OCI-LY7 (cell line): ENCODE results near the gene ADARB2. TPM values are rescaled to one million over a fixed set of nuclear protein-coding genes. Genes with fewer than 3 reads are reported as not detected.

Experiments
- BruUV-seq: library from RNA; stranded (reverse); fragments of 400-500 nt; replicated peaks from 2 replicates; lab custom pipeline; 2021; lab: Mats Ljungman, UMichigan
- CTCF ChIA-PET: fragments of 300-600 bp; sonication (Branson Sonifier 250); formaldehyde crosslinking; loops from one replicate; lab custom pipeline; 2022; ENCODE audit warnings: antibody characterized with exemption; ENCODE audit not compliant: unreplicated experiment; lab: Charles Lee
- POLR2A ChIA-PET: fragments of 300-600 bp; sonication (Branson Sonifier 250); formaldehyde crosslinking; loops from one replicate; lab custom pipeline; 2022; ENCODE audit warnings: antibody characterized with exemption; lab: Charles Lee
- DNase-seq: peaks from one replicate; pipeline ENCODE4 v3.0.0-alpha.2; 2015; ENCODE audit warnings: low spot score
- H2AFZ ChIP-seq: fragments of 200-600 bp; sonication (generic), shearing (Covaris generic); 2 replicates; pipeline ENCODE4 v1.6.1; 2014; ENCODE audit warnings: mild to moderate bottlenecking, antibody characterized with exemption, low read length, moderate library complexity
- H3K27ac ChIP-seq: fragments of 200-600 bp; sonication (generic); 2 replicates; pipeline ENCODE4 v1.5.1; 2014; ENCODE audit warnings: mixed run types, low read depth, mild to moderate bottlenecking, moderate library complexity, low read length, inconsistent platforms; ENCODE audit not compliant: poor library complexity, severe bottlenecking
- H3K36me3 ChIP-seq: fragments of 200-600 bp; sonication (generic); 2 replicates; pipeline ENCODE4 v1.6.1; 2014; ENCODE audit warnings: mild to moderate bottlenecking, antibody characterized with exemption, low read length, moderate library complexity, mixed read lengths; ENCODE audit not compliant: insufficient read depth
- H3K4me1 ChIP-seq: fragments of 200-600 bp; sonication (generic); 2 replicates; pipeline ENCODE4 v1.5.1; 2014; ENCODE audit warnings: mild to moderate bottlenecking, low read length; ENCODE audit not compliant: insufficient read depth, poor library complexity, severe bottlenecking
- H3K4me2 ChIP-seq: fragments of 200-600 bp; sonication (generic); 2 replicates; pipeline ENCODE4 v1.6.1; 2014; ENCODE audit warnings: mild to moderate bottlenecking, low read length
- H3K4me3 ChIP-seq: fragments of 200-600 bp; sonication (generic); 2 replicates; pipeline ENCODE4 v1.5.1; 2014; ENCODE audit warnings: mild to moderate bottlenecking, low read depth, low read length; ENCODE audit not compliant: poor library complexity, severe bottlenecking
- H3K79me2 ChIP-seq: fragments of 200-600 bp; sonication (generic); 2 replicates; pipeline ENCODE4 v1.6.1; 2016; ENCODE audit warnings: low read depth, mild to moderate bottlenecking, low read length, moderate library complexity, mixed read lengths; ENCODE audit not compliant: insufficient read depth
- H3K9me2 ChIP-seq: fragments of 200-600 bp; sonication (generic); 2 replicates; pipeline ENCODE4 v1.6.1; 2016; ENCODE audit warnings: mild to moderate bottlenecking, low read length, mixed read lengths; ENCODE audit not compliant: insufficient read depth
- H3K9me3 ChIP-seq: fragments of 200-600 bp; sonication (generic); 2 replicates; pipeline ENCODE4 v1.6.1; 2014; ENCODE audit warnings: mild to moderate bottlenecking, mixed run types, low read length, mixed read lengths
- H4K20me1 ChIP-seq: fragments of 200-600 bp; sonication (generic); 2 replicates; pipeline ENCODE4 v1.6.1; 2014; ENCODE audit warnings: mild to moderate bottlenecking, antibody characterized with exemption, low read length, moderate library complexity, mixed read lengths; ENCODE audit not compliant: insufficient read depth
- EZH2phosphoT487 ChIP-seq: fragments of 200-600 bp; sonication (generic); IDR thresholded peaks from 2 replicates; pipeline ENCODE4 v1.6.1; 2018; ENCODE audit warnings: low read depth, borderline replicate concordance, mild to moderate bottlenecking, mixed run types, antibody characterized with exemption, low read length, moderate library complexity, mixed read lengths
- intact Hi-C: fragments of 100-400 bp; cut with micrococcal nuclease; formaldehyde crosslinking; loops from one replicate; pipeline ENCODE4 v1.10.0; 2022; ENCODE audit not compliant: unreplicated experiment
- total RNA-seq, 2 experiments: library from RNA; depleted of rRNA in 1 of 2; stranded (reverse); fragments of >200 nt in 1 of 2; shearing (Covaris generic) in 1 of 2; gene quantifications; 2 replicates each; pipeline ENCODE4 v1.2.3, GENCODE V29; 2014 to 2022
- TF ChIP-seq, protein P1 (sequence below): fragments of 200-600 bp; sonication (generic); conservative IDR thresholded peaks from 2 replicates; pipeline ENCODE4 v1.5.1; 2014; ENCODE audit warnings: mild to moderate bottlenecking, antibody characterized with exemption, low read length, moderate library complexity, mixed read lengths

ADARB2 gene
- total RNA-seq, 2 experiments from 2014 or later: 0.03 TPM; not detected in 1

DNA sequence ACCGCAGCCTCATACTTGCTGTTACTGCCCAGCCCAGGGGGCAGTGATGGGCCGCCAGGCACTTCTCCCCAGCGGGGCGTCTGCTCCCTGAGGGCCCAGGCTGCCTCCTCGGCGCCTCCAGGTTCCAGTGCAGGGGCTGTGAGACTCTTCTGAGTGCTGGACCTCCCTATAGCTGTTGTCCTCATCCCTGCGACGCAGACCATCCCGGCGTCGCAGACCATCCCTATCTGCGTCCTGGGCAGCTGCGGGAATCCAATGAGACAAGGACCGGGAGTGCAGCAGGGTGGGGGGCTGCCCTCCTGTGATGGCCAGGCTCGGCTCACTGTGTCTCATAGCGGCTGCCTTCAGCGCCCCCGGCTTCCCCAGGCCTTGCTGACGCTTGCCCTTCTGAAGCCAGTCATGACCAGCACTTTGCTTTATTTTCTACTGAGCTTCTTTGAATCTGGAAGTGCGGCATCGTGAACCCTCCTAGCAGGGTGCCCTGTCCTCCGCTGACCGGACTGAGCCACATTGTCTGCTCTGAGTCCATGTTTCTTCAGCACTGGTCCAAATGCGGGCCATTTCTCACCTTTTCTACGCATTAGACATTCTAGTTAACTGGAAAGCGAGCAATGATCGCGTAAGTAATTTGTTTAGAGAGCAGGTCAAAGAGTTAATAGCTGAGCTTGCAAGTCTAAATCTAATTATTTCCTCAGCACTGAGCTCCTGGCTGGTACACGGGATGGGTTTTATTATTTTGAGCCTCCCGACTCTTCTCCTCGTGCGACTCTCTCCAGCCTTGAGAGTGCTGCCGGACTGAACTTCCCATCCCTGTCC, 341.6 kb downstream of the ADARB2 start:
- Histone ChIP-seq H3K4me1 (no peaks in the 10 kb centered on the region), H3K9me2 (no peaks in the 10 kb centered on the region), H3K4me3 (no peak overlapping the region), H2AFZ (no peak overlapping the region), H3K4me2 (no peak overlapping the region), H3K9me3 (no peaks in the 10 kb centered on the region), H4K20me1 (no peaks in the 10 kb centered on the region), H3K36me3 (no peaks in the 10 kb centered on the region), H3K27ac (no peak overlapping the region), H3K79me2 (no peaks in the 10 kb centered on the region)
- no peak for TF ChIP-seq EZH2phosphoT487
- TF ChIP-seq, protein P1, sequence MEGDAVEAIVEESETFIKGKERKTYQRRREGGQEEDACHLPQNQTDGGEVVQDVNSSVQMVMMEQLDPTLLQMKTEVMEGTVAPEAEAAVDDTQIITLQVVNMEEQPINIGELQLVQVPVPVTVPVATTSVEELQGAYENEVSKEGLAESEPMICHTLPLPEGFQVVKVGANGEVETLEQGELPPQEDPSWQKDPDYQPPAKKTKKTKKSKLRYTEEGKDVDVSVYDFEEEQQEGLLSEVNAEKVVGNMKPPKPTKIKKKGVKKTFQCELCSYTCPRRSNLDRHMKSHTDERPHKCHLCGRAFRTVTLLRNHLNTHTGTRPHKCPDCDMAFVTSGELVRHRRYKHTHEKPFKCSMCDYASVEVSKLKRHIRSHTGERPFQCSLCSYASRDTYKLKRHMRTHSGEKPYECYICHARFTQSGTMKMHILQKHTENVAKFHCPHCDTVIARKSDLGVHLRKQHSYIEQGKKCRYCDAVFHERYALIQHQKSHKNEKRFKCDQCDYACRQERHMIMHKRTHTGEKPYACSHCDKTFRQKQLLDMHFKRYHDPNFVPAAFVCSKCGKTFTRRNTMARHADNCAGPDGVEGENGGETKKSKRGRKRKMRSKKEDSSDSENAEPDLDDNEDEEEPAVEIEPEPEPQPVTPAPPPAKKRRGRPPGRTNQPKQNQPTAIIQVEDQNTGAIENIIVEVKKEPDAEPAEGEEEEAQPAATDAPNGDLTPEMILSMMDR: no peak
- no peak for DNase-seq
- BruUV-seq: no TSS peak
- POLR2A ChIA-PET: no interaction called here
- intact Hi-C loops: no loop called here
- CTCF ChIA-PET: no interaction called here

DNA sequence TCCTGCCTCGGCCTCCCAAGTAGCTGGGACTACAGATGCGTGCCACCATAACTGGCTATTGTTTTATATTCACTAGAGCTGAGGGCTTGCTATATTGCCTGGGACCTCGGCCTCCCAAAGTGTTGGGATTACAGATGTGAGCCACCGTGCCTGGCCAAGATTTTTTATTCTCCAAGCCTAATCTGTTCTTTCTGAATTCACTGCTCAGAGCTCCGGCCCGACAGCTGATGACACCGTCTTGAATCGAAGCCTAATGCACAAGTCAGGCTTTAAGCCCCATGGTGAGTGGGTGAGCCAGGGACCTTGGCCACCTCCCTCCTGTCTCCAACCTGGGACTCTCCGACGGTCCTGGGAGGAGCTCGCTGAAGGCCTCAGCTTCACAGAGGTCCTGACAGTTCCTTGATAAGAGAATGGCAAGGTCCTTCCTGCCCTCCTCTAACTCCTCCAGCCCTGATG, 342.3 kb downstream of the ADARB2 start:
- TF ChIP-seq, protein P1: no peak
- no peak for TF ChIP-seq EZH2phosphoT487
- Histone ChIP-seq H3K9me2 (no peaks in the 10 kb centered on the region), H3K4me2 (no peak overlapping the region), H3K4me3 (no peak overlapping the region), H4K20me1 (no peaks in the 10 kb centered on the region), H3K36me3 (no peaks in the 10 kb centered on the region), H3K27ac (no peak overlapping the region), H3K9me3 (no peaks in the 10 kb centered on the region), H2AFZ (no peak overlapping the region), H3K4me1 (no peaks in the 10 kb centered on the region), H3K79me2 (no peaks in the 10 kb centered on the region)
- BruUV-seq: no TSS peak
- CTCF ChIA-PET: no interaction called here
- intact Hi-C loops: no loop called here
- no peak for DNase-seq
- POLR2A ChIA-PET: interaction anchor here (0.7 kb wide), 1 partner anchor 10 kb away, joined by 3 read pairs; no protein-coding TSS in a partner anchor
